Panc1 (cell line): Measurements from ENCODE around the gene LIN28B. TPM values are rescaled to one million over a fixed set of nuclear protein-coding genes. Genes with fewer than 3 reads are reported as not detected.

Experiments
- ATAC-seq: fragments of 200-7000 bp; cut with Tn5 transposase; 2 replicates; pipeline ENCODE4 v1.9.1; 2020; ENCODE audit warnings: mild to moderate bottlenecking, moderate library complexity
- BruUV-seq: library from RNA; stranded (reverse); fragments of 400-500 nt; replicated peaks from 2 replicates; lab custom pipeline; 2021; lab: Mats Ljungman, UMichigan
- CTCF ChIA-PET: fragments of 300-600 bp; sonication (Branson Sonifier 250); formaldehyde crosslinking; loops from one replicate; lab custom pipeline; 2022; ENCODE audit warnings: antibody characterized with exemption; lab: Charles Lee
- POLR2A ChIA-PET: fragments of 300-600 bp; sonication (Branson Sonifier 250); formaldehyde crosslinking; loops from one replicate; lab custom pipeline; 2022; ENCODE audit warnings: antibody characterized with exemption; lab: Charles Lee
- DNase-seq: peaks from one replicate; pipeline ENCODE4 v3.0.0-alpha.2; 2010; ENCODE audit warnings: low read depth, low spot score
- H3K27ac ChIP-seq: 2 replicates; pipeline ENCODE4 v1.5.1; 2011; ENCODE audit warnings: mild to moderate bottlenecking, low read length, inconsistent platforms
- H3K27me3 ChIP-seq: fragments of 200-500 bp; sonication (Bioruptor generic); 2 replicates; pipeline ENCODE4 v1.6.0; 2014; ENCODE audit warnings: low read length, inconsistent platforms; ENCODE audit not compliant: control insufficient read depth, insufficient read depth
- H3K36me3 ChIP-seq: fragments of 200-500 bp; sonication (Bioruptor generic); 2 replicates; pipeline ENCODE4 v1.5.1; 2014; ENCODE audit warnings: inconsistent platforms, mild to moderate bottlenecking, low read length, moderate library complexity; ENCODE audit not compliant: control insufficient read depth, insufficient read depth
- H3K4me1 ChIP-seq: 2 replicates; pipeline ENCODE4 v1.5.1; 2011; ENCODE audit warnings: inconsistent platforms, mild to moderate bottlenecking, low read length, moderate library complexity; ENCODE audit not compliant: control insufficient read depth, insufficient read depth
- H3K4me3 ChIP-seq, 2 experiments: 2 replicates each; pipeline ENCODE4 v1.5.1; 2011 to 2012; ENCODE audit warnings: low read depth in 2 of 2, low read length in 2 of 2, mild to moderate bottlenecking in 2 of 2, inconsistent platforms in 1 of 2, moderate library complexity in 1 of 2
- H3K9me3 ChIP-seq: fragments of 200-500 bp; sonication (Bioruptor generic); 2 replicates; pipeline ENCODE4 v1.5.1; 2014; ENCODE audit warnings: low read depth, mild to moderate bottlenecking, inconsistent platforms, low read length, moderate library complexity; ENCODE audit not compliant: control insufficient read depth, insufficient read depth
- CTCF ChIP-seq: fragments of 450-650 bp; IDR thresholded peaks from 2 replicates; pipeline ENCODE4 v1.5.1; 2017; ENCODE audit warnings: mild to moderate bottlenecking
- POLR2AphosphoS5 ChIP-seq: IDR thresholded peaks from 2 replicates; pipeline ENCODE4 v1.6.1; 2012; ENCODE audit warnings: mild to moderate bottlenecking, low read depth, low read length, moderate library complexity
- SIN3A ChIP-seq: IDR thresholded peaks from 2 replicates; pipeline ENCODE4 v1.6.1; 2012; ENCODE audit warnings: low read depth, mild to moderate bottlenecking, low read length, moderate library complexity, borderline replicate concordance; ENCODE audit not compliant: insufficient read depth
- TCF7L2 ChIP-seq: IDR thresholded peaks from 2 replicates; pipeline ENCODE4 v1.6.1; 2011; ENCODE audit warnings: mild to moderate bottlenecking, low read depth, low read length, inconsistent platforms
- in situ Hi-C: cut with HindIII; loops from 2 replicates; pipeline ENCODE4 v1.10.0; 2016; ENCODE audit warnings: low sequenced_read_pairs, low pct_unique_long_range_greater_than_20kb
- intact Hi-C: fragments of 100-400 bp; cut with micrococcal nuclease; formaldehyde crosslinking; loops from one replicate; pipeline ENCODE4 v1.10.0; 2022; ENCODE audit not compliant: unreplicated experiment
- total RNA-seq: library from RNA; stranded (reverse); gene quantifications from one replicate; pipeline ENCODE4 v1.2.1, GENCODE V29; 2021; ENCODE audit not compliant: unreplicated experiment
- TF ChIP-seq, protein P1 (sequence below), 2 experiments: IDR thresholded peaks; 2 replicates each; pipeline ENCODE4 v1.6.1; 2011 to 2012; ENCODE audit warnings: low read depth in 2 of 2, control low read depth in 1 of 2, low read length in 1 of 2, mild to moderate bottlenecking in 1 of 2, moderate library complexity in 1 of 2; ENCODE audit not compliant: insufficient read depth in 1 of 2

The LIN28B gene
- total RNA-seq, 1 experiment from 2014 or later = 5.8 TPM

- CTCF ChIA-PET = no interaction called here
- in situ Hi-C loops (no loop called here), intact Hi-C loops (no loop called here)
- no peaks in the 10 kb centered on the region for H3K36me3 ChIP-seq
- no TSS peak for BruUV-seq
- H3K27ac ChIP-seq = no peak overlapping the region
- TF ChIP-seq SIN3A (no peak), TCF7L2 (no peak), CTCF (no peak), POLR2AphosphoS5 (no peak)
- TF ChIP-seq, protein P1, sequence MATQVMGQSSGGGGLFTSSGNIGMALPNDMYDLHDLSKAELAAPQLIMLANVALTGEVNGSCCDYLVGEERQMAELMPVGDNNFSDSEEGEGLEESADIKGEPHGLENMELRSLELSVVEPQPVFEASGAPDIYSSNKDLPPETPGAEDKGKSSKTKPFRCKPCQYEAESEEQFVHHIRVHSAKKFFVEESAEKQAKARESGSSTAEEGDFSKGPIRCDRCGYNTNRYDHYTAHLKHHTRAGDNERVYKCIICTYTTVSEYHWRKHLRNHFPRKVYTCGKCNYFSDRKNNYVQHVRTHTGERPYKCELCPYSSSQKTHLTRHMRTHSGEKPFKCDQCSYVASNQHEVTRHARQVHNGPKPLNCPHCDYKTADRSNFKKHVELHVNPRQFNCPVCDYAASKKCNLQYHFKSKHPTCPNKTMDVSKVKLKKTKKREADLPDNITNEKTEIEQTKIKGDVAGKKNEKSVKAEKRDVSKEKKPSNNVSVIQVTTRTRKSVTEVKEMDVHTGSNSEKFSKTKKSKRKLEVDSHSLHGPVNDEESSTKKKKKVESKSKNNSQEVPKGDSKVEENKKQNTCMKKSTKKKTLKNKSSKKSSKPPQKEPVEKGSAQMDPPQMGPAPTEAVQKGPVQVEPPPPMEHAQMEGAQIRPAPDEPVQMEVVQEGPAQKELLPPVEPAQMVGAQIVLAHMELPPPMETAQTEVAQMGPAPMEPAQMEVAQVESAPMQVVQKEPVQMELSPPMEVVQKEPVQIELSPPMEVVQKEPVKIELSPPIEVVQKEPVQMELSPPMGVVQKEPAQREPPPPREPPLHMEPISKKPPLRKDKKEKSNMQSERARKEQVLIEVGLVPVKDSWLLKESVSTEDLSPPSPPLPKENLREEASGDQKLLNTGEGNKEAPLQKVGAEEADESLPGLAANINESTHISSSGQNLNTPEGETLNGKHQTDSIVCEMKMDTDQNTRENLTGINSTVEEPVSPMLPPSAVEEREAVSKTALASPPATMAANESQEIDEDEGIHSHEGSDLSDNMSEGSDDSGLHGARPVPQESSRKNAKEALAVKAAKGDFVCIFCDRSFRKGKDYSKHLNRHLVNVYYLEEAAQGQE (IDR thresholded peaks at IDR 0.05; ENCODE audit: insufficient read depth in 1 of 2, low read depth in 2 of 2, low read length in 1 of 2) = no peak
- no peaks in the 10 kb centered on the region for H3K4me1 ChIP-seq
- no peaks in the 10 kb centered on the region for H3K9me3 ChIP-seq
- peak overlapping the region in 1 of 2 experiments; percentile 8; a peak in 1 of 4 replicates for H3K4me3 ChIP-seq
- POLR2A ChIA-PET = no interaction called here
- no peaks in the 10 kb centered on the region for H3K27me3 ChIP-seq
- ATAC-seq (no peak), DNase-seq (no peak)
These were observed 15.2 kb upstream of the LIN28B start for GRCh38 chr6:104941729-104942091.

DNA sequence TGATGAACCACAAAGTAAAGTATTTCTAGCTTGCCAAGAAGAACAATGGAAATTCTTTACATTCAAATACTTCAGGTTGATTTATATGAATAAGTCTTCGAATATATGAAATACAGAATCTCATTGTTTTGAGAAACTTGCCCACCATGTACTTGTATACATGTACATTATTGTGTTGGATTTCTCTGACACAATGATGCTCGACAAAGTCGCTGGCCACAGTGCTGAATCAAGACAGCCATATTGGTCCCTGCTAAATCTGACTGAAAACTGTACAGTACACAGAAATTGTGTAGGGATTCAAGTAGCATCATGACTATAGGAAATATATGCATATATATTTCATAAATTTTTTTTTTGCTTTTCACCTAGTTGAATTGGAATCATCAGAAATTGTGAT lies 13.1 kb upstream of the LIN28B start:
- DNase-seq = no peak
- CTCF ChIA-PET = no interaction called here
- intact Hi-C loops = no loop called here
- in situ Hi-C loops = no loop called here
- Histone ChIP-seq H3K4me3 (no peak overlapping the region), H3K27me3 (no peaks in the 10 kb centered on the region), H3K9me3 (no peaks in the 10 kb centered on the region), H3K27ac (no peak overlapping the region), H3K4me1 (no peaks in the 10 kb centered on the region), H3K36me3 (no peaks in the 10 kb centered on the region)
- TF ChIP-seq POLR2AphosphoS5 = no peak
- TF ChIP-seq SIN3A = no peak
- TF ChIP-seq CTCF = no peak
- no peak for TF ChIP-seq TCF7L2
- TF ChIP-seq, protein P1 (IDR thresholded peaks at IDR 0.05; ENCODE audit: insufficient read depth in 1 of 2, low read depth in 2 of 2, low read length in 1 of 2) = peak; percentile 84 to 89
- BruUV-seq = no TSS peak
- ATAC-seq = no peak
- POLR2A ChIA-PET = no interaction called here
